ENCODE measurements around the gene TESK2.
A peak's percentile ranks its signal among the peaks of the same experiment; 100 is the strongest.

TESK2 gene

DNA sequence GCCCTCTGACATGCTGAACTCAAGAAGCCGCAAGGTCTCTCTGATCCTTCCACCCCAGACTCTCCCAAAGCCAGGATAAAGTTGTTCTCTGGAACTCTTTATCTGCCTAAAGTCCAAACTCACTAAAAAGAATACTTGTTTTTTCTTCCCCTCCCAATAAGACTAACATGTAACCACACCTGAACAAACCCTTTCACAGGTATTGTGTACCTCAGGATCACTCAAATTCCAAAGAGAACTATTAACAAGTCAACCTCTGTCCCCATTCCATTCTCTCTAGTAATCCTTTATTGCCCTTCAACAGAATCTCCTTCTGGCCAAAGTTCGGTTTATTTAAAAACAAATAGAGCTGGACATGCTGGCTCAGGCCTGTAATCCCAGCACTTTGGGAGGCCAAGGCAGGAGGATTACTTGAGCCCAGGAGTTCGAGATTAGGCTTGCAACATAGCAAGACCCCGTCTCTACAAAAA is 155.1 kb downstream of the TESK2 start:
- DNase-seq (ENCODE audit: low spot score) = no peak

GRCh38 chr1:45334308-45335245 is 156.4 kb downstream of the TESK2 start:
- DNase-seq (ENCODE audit: low spot score) = no peak

DNA sequence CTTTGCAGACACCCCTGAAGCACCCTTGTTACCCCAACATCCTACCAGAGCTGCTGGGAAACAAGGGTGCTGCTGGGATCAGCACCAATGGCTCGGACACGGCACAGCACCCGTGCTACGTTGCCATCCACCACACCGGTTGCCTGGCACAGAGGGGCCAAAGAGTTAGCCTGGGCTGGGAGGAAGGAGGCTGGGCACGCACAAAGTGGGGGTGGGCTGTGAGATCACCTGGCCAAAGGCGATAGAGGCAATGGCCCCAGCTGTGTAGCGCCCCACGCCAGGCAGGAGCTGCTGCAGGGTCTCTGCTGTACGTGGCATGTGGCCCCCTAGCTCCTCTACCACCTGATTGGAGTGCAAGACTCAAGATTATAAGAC is 158.6 kb downstream of the TESK2 start:
- DNase-seq (ENCODE audit: low spot score) = no peak

GRCh38 chr1:45331436-45332345 is 159.3 kb downstream of the TESK2 start:
- DNase-seq (ENCODE audit: low spot score) = no peak

DNA sequence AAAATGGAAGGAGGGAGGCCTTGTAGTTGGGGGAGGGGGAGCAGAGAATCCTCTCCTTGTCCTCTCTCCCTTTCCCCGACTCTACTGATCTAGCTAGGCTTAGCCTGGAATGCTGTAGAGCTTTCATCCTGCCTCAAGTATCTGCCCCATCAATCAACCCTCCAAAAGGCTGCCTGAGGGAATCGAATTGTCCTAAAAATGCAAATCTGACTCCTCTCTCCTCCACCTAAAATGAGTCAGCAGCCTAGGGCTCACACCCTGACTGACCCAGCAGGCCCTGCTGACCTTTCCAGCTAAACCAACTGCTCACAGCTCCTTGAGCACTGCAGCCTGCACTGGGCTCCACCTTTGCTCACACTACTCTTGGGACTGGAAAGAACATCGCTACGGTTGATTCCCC is 161.5 kb downstream of the TESK2 start:
- no peak for DNase-seq (ENCODE audit: low spot score)

- DNase-seq (ENCODE audit: low spot score) = no peak
Observed at GRCh38 chr1:45328680-45329079, 162.3 kb downstream of the TESK2 start.

DNA sequence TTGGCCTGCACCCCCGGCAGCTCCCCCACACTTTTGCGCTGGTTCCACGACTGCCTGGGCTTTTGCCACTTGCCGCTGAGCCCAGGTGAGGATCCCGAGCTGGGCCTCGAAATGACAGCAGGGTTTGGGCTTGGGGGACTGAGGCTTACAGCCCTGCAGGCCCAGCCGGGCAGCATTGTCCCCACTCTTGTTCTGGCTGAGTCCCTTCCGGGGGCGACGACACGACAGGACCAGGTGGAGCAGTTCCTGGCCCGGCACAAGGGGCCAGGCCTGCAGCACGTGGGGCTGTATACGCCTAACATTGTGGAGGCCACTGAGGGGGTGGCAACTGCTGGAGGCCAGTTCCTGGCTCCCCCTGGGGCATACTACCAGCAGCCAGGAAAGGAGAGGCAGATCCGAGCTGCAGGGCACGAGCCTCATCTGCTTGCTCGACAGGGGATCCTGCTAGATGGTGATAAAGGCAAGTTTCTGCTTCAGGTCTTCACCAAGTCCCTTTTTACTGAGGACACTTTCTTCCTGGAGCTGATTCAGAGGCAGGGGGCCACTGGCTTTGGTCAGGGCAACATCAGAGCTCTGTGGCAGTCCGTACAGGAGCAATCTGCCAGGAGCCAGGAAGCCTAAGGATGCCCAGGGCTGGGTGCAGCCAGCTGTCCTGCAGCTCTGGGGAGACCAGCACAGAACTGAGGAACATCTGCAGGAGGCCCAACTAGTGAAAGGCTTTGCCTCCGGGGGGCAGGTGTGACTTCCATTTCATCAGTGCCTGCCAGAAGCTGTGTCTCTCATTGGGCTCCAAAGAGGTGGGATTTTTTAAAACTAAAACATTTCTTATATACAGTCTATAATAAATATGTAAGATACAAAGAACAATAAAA is 163.1 kb downstream of the TESK2 start:
- DNase-seq (ENCODE audit: low spot score) = no peak

DNA sequence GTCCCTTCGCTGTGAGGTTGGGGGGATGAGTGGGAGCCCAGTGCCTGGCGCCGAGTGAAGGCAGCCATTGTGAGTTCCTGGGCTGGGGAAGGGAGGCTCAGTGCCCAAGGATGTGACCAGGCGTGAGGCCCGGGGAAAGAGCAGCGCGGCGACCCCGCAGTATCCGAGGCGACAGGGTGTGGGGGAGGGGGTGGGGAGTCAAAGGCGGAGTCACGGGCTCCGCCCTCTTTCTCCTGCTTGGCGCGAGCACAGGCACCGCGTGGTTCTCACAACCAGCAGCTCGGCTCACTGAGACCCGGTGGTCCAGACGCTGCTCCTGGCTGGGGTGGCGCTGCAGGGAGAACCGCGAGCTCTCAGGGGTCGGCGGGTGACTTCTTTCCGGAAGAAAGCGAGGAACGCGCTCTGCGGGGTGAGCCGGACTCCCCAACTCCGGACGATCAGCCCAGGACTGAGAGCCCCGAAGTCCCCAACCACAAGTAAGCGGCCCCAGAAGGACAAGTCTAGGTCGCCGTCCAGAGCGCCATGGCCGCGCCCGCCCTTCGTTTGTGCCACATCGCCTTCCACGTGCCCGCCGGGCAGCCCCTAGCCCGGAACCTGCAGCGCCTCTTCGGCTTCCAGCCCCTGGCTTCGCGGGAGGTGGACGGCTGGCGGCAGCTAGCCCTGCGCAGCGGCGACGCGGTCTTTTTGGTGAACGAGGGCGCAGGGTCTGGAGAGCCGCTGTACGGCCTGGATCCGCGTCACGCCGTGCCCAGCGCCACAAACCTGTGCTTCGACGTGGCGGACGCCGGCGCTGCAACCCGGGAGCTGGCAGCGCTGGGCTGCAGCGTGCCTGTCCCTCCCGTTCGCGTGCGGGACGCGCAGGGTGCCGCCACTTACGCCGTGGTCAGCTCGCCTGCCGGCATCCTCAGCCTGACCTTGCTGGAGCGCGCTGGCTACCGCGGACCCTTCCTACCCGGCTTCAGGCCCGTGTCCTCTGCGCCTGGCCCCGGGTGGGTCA is 164.0 kb downstream of the TESK2 start, which contains the start of gene HPDL:
Gene HPDL, plus strand, starts transcription at position 269 of the 997 bp plus-strand sequence. Its CDS starts 254 bp downstream, at position 523.
- peak; percentile 81 for DNase-seq (ENCODE audit: low spot score)

DNA sequence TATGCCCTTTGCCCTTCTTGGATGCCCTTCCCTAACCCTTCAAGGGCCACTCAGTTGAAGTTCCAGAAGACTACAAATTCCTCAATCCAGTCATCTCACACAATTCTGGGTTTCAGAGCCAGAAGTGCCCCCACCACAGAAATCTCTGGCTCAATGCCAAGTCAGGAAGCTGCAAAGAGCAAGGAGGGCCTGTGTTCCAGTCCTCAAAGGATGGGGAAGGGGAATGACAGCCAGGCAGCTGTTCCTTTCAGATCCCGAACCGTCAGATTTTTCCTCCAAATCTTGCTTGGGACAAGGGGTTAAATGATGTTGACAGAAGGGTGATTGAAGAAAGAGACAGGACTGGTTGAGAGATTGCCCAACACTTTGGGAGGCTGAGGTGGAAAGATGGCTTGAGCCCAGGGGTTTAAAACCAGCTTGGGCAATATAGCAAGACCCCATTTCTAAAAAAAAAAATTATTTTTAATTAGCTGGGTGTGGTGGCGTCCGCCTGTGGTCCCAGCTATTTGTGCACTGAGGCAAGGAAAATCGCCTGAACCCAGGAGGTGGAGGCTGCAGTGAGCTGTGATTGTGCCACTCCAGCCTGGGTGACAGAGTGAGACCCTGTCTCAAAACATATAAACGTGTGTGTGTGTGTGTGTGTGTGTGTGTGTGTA is 165.0 kb downstream of the TESK2 start:
- DNase-seq (ENCODE audit: low spot score) = peak; percentile 3

DNA sequence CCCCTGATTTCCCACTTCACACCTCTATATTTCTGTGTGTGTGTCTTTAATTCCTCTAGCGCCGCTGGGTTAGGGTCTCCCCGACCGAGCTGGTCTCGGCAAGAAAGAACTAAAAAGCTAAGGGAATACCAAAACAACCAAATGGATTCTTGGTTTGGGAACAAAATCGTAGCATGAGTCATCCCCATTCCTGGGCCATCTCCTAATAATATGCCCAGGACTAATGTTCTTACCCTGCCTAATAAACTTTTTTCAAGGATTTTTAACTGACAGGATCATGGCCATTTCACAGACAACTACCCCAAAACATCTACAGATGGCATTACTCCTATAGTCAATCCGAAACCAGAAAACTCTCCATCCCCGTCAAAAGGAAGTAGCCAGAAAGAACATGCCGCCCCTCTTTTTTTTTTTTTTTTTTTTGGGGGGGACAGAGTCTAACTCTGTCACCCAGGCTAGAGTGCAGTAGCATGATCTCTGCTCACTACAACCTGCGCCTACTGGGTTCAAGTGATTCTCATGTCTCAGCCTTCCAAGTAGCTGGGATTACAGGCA is 168.4 kb downstream of the TESK2 start:
- peak; percentile 2 for DNase-seq (ENCODE audit: low spot score)

DNA sequence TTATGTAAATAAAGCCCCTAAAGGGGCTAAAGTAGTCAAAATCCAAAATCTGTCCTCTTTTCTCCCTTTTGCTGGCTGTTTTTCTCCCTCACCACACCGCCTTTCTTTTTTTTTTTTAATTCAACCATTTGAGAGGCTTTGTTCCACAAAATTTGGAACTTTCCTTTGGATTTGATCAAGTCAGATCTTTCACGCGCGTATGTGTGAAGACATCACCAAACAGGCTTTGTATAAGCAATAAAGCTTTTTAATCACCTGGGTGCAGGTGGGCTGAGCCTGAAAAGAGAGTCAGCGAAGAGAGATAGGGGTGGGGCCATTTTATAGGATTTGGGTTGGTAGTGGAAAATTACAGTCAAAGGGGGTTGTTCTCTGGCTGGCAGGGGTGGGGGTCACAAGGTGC is 169.5 kb downstream of the TESK2 start:
- no peak for DNase-seq (ENCODE audit: low spot score)

DNA sequence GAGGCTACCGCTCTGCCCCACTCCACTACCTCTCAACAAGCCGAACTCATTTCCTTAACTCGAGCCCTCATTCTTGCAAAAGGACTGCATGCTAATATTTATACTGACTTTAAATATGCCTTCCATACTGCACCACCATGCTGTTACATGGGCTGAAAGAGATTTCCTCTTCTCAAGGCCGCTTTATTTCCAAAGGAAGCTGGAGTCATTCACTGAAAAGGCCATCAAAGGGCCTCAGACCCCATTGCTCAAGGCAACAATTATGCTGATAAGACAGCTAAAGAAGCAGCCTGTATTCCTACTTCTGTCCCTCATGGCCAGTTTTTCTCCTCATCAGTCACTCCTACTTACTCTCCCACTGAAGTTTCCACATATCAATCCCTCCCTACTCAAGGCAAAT is 171.2 kb downstream of the TESK2 start:
- DNase-seq (ENCODE audit: low spot score) = no peak

GRCh38 chr1:45317166-45317565 is 173.8 kb downstream of the TESK2 start:
- no peak for DNase-seq (ENCODE audit: low spot score)

- DNase-seq (ENCODE audit: low spot score) = no peak
Observed at GRCh38 chr1:45314266-45314665, 176.7 kb downstream of the TESK2 start.

GRCh38 chr1:45306905-45307304 is 184.1 kb downstream of the TESK2 start:
- DNase-seq (ENCODE audit: low spot score) = no peak

- DNase-seq (ENCODE audit: low spot score) = no peak
Observed at GRCh38 chr1:45306319-45306718, 184.6 kb downstream of the TESK2 start.

DNA sequence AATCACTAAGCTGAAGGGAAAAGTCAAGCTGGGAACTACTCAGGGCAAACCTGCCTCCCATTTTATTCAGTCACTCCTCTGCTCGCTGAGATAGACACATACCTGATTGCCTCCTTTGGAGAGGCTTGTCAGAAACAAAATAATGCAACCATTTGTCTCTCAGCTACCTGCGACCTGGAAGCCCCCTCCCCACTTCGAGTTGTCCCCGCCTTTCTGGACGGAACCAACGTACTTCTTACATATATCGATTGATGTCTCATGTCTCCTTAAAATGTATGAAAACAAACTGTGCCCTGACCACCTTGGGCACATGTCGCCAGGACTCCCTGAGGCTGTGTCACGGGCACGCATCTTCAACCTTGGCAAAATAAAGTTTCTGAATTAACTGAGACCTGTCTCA is 185.7 kb downstream of the TESK2 start:
- DNase-seq (ENCODE audit: low spot score) = no peak

- DNase-seq (ENCODE audit: low spot score) = no peak
Observed at GRCh38 chr1:45304311-45305081, 186.5 kb downstream of the TESK2 start.
